T-helper 1 cell treated with Interleukin-12 subunit alpha and Interleukin-12 subunit beta and Interleukin-4 antibody, amounts not matched to agents 30 ng/mL and 1 ng/mL, for 36 hours (primary cell): ENCODE results near the gene SLC43A1. TPM values are rescaled to one million over a fixed set of nuclear protein-coding genes. Genes with fewer than 3 reads are reported as not detected.
"Not testable (repeated sequence)": the region's sequence is repeated elsewhere in the genome, so short reads cannot be mapped to it uniquely, and the experiment has no call there.

Experiments
- intact Hi-C: fragments of 100-400 bp; cut with micrococcal nuclease; formaldehyde crosslinking; loops from one replicate; pipeline ENCODE4 v1.15.1; 2024
- total RNA-seq: library from RNA; stranded (reverse); gene quantifications from 2 replicates; pipeline ENCODE4 v1.2.3, GENCODE V29; 2022

Gene SLC43A1
- 12.9 and 14.1 TPM in 2 replicates for total RNA-seq

DNA sequence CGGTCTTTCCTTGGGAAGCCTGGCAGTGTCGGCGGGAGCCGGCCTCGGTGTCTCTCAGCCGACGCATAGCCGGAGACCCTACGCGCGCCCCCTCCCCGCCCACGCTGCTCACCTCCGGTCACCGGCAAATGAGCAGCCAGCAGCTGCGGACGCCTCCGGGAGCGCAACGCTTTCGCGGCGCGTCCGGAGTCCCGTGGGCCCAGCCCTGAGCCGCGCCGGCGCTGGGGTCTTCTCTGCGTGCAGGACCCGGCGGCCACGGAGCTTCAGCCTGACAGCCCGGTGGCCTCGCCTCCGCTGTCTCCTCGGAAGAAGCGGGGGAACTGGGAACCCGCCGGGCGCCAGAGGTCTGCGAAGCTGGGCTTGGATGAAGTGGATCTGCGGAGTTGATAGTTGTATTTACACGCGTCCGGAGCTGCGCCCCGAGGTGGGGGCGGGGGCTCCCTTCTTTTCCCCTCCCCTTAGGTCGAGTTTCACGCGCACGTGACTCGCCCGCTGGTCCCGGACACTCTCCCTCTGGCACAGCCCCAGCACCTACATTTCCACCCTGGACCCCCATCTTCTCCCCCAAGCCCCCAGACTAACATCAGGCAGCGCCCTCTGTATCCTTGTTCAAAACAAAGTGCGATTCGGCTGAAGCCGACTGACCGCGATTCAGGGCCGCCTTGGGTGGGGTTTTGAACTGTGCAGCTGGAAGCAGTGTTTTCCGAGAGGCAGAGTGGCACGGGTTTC, at the start of gene SLC43A1:
TSS of gene SLC43A1 (minus strand) at position 371 of the 729 bp plus-strand sequence. CDS start 1,591 bp downstream, outside the sequence.
- intact Hi-C loops: loop anchor here (1.0 to 2.0 kb wide), 3 partner anchors 15 to 33 kb away; partner anchors contain the start of gene TIMM10

DNA sequence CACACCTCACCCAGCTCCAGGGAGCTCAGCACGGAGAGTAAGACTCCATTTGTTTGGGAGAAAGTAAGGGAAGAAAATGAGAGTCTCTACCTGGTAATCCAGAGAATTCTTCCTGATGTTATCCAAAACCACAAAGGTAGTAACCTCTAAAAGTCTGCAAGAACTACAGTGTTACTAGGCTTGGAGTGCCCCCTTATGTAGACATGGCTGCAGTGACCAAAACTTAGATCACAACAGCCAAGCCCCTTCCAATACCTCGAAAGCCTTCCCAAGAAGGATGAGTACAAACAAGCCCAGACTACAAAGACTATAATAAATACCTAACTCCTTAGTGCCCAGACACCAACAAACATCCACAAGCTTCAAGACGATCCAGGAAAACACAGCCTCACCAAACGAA, 47.1 kb upstream of the SLC43A1 start:
- intact Hi-C loops: no loop called here

DNA sequence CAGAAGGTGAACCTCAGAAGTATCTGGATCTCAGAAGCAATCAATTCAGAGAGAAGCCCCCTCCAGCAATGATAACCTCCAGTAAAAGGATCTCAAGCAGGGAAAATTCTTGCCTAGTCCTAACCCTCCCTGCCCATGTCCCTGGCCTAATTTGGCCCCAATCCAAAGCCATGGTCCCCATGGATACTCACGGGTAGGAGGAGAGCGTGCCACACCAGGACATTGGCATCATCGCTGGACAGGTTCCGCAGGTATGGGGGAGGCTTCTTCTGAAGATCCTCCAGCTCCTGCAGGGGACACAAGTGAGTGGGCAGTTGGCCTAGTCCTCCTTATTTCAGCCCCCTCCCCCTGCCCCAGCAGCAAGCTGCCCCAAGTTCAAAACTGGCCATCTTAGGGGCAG, 44.6 kb upstream of the SLC43A1 start:
- intact Hi-C loops: no loop called here

DNA sequence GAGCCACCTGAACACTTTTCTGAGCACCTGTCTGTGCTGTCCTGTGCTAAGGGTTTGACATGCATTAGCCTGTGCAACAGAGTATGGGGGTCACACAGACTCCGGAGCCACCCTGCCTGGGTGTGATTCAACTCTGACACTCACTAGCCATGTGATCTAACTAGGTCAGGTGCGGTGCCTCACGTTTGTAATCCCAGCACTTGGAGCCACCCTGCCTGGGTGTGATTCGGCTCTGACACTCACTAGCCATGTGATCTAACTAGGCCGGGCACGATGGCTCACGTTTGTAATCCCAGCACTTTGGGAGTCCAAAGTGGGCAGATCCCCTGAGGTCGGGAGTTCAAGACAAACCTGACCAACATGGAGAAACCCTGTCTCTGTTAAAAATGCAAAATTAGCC, 40.5 kb upstream of the SLC43A1 start:
- intact Hi-C loops: no loop called here

DNA sequence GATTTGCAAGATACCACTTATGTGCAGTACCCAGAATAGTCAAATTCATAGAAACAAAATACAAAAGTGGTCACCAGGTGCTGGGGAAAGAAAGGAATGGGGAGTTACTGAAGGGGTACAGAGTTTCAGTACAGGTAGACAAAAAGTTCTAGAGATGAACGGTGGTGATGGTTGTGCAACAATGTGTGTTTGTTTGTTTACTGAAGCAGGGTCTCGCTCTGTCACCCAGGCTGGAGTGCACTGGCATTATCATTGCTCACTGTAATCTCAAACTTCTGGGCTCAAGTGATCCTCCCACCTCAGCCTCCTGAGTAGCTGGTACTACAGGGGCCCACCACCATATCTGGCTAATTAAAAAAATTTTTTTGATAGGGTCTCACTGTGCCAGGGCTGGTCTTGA, 39.9 kb upstream of the SLC43A1 start:
- intact Hi-C loops: no loop called here

DNA sequence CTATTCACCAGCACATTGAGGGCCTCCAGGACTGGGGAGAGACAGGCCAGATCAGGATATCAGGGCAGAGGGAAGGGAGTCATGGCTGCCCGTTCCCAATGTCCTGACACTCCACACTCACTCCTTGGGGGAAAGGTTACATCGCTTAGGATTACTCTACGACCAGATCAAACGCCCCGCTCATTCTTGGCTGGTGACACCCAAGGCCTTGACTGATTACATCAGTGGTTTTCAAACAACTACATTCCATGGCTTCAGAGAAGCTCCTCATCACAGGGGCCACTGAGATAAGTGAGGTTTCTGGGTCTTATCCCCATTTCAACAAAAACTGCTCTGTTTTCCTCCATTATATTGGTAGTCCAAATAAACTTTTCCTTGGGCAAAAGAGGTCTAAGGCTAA, 37.0 kb upstream of the SLC43A1 start:
- intact Hi-C loops: no loop called here

DNA sequence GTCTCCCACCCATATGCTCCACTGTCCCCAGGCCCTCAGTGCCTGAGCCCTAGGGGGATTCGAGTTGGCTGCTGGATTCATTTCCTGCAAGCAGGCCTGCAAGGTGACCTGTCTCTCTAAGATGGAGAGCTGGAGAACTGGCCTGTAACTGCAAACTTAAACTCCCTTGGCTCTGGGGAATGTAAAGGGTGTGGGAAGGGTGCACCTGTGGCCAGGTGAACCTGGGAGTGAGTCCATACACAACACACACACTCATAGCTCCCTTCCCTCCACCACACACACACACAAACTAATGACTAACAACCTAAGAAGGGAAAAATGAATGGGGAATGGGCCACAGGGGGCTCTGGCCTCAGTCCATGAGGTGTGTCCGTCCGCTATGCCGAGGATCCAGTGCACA, 36.4 kb upstream of the SLC43A1 start:
- intact Hi-C loops: no loop called here

DNA sequence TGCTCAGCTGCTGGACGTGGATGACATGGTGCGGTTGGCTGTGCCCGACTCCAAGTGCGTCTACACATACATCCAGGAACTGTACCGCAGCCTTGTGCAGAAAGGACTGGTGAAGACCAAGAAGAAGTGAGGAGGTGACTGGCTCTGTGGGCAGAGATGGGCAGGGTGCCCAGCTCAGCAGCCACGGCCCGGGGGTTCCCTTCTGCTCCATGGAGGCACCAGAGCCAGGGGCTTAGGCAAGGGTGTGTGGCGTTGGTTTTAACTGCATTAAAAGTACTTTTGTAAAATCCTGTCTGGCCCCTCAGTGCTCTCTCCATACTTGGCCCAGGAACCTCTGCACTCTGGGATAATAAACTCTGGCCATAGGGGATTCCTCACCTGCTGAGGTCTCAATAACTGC, 34.5 kb upstream of the SLC43A1 start:
- intact Hi-C loops: no loop called here

DNA sequence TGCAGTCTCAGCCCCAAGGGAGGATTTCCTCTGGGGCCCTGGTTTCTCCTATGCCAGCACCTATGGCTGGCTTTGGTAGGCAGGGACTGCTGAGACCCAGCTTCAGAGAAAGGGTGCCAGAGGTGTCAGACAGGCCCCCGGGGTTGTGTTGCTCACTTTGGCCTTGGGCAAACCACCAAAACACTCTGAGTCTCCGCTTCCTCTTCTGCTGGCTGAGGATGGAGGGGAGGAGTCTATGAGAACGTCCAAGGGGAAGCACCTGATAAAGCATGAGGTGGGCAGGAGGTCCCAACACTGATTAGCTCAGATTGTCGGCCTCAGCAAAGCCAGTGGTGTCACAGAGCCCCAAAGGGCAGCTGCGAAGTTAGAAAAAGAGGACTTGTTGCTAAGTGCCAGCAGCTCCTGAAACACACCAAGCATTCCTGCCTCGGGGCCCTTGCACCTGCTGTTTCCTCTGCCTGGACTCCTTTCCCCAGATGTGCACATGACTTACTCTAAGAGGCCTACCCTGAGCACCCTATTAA, 32.4 kb upstream of the SLC43A1 start:
- intact Hi-C loops: no loop called here

DNA sequence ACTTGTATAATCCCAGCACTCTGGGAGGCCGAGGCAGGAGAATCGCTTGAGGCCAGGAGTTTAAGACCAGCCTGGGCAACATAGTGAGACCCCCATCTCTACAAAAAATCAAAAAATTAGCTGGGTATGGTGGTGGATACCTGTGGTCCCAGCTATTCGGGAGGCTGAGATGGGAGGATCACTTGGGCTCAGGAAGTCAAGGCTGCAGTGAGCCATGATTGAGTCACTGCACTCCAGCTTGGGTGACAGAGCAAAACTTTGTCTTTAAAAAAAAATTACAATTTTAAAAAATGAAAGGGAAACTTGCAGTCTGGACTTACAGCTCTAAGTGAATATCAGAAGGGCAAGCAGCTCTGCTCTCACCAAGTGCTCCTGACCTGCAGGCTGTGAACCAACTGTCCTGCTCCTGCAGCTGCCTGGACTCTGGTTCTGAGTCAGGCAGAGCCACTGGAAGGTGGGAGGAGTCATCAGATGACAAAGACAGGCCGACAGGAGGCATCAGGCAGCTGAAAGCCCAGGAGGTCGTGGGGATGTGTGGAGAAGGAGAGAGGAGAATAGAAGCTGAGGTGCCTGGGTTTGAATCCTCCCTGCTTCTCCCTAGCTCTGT, 31.5 kb upstream of the SLC43A1 start:
- intact Hi-C loops: no loop called here

DNA sequence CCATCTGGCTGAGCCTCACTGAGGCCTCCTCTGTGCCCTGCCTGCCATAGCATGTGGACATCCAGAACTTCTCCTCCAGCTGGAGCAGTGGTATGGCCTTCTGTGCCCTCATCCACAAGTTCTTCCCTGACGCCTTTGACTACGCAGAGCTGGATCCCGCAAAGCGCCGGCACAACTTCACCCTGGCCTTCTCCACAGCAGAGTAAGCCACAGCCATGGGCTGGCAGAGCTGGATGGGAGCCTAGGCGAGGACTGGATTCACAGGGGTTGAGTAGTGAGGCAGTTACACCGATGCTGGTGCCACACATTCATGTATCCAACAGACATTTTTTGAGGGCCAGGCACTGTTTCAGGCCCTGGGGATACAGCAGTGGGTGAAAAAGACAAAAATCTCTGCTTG, 30.9 kb upstream of the SLC43A1 start:
- intact Hi-C loops: no loop called here

DNA sequence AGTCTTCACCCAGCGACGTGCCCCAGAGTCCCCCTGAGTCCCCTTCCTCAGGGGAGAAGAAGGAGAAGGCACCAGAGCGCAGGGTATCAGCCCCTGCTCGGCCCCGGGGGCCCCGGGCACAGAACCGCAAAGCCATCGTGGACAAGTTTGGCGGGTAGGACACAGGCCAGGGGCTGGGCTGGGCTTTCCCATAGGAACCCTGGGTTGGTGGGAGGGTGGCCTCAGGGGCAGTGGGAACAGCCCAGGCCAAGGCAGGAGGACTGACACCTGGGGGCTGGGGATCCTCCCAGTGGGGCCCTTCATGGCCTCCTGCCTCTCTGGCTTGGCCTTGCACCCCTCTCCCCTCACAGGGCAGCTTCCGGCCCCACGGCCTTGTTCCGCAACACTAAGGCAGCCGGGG, 30.4 kb upstream of the SLC43A1 start:
- intact Hi-C loops: no loop called here

DNA sequence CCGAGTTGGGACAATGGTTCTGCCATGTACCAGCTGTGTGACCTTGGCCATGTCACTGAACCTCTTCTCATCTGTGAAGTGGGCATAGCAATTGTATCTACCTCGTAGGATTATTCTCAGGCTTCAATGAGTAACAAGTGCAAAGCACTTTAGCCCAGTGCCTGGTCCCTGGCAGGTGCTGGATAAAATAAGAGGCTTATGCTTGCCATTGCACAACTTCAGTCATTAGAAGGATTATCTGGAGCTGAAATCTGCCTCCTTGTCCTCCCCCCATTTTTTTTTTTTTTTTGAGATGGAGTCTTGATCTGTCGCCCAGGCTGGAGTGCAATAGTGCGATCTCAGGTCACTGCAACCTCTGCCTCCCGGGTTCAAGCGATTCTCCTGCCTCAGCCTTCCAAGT, 29.1 kb upstream of the SLC43A1 start:
- intact Hi-C loops: no loop called here

DNA sequence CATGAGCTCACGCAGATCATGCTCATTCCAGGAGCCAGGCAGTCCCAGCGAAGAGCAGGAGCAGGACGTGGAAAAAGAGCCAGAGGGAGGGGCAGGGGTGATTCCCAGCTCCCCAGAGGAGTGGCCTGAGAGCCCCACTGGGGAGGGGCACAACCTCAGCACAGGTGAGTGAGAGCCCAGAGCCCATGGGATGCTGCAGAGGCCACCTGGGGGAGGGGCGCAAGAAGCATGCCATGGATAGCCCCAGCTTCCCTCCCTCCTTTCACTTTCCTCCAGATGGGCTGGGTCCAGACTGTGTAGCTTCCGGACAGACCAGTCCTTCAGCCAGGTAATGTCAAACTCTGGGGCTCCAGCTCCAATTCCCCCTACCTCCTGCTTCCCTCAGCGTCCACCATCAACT, 28.1 kb upstream of the SLC43A1 start:
- intact Hi-C loops: no loop called here

DNA sequence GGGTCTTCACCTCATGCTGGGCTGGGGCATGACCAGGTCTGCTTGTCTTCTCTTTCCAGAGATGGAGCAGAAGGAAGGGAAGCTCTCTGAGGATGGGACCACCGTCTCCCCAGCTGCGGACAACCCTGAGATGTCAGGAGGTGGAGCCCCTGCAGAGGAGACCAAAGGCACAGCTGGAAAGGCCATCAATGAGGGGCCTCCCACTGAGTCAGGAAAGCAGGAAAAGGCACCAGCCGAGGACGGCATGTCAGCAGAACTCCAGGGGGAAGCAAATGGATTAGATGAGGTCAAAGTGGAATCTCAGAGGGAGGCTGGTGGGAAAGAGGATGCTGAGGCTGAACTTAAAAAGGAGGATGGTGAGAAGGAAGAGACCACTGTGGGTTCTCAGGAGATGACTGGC, 27.1 kb upstream of the SLC43A1 start:
- intact Hi-C loops: no loop called here

DNA sequence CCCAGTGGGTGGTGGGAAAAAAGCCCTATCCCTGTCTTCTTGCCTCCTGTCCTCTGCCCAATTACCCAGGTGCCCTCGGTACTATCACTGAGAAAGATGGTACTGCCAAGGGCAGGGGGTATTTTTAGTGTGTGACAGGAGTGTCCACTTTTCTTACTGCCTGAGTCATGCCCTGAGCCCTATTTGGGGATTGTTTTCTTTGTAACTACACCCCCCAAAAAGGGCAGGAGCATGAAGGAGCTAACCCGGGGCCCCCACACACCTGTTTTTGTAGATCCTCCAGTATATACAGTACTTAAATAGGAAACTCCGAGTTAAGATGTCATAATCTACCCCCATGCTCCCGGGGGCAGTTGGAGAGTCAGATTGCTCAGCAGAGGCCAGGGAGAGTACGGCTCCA, 25.7 kb upstream of the SLC43A1 start:
- intact Hi-C loops: no loop called here

DNA sequence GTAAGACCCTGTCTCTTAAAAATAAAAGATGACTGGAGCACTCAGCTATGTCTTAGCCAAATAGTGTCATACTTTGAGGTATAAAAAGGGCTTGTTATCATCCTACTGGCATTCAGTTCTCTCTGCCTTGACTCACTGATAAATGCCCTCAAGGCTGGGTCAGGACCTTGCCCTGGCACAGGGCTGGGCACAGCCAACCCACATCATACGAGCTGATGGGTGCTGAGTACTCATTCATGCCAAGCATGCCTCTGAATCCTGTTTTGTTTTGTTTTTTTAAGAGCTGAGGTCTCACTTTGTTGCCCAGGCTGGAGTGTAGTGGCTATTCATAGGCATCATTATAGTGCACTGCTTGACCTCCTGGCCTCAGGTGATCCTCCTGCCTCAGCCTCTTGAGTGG, 23.8 kb upstream of the SLC43A1 start:
- intact Hi-C loops: no loop called here

DNA sequence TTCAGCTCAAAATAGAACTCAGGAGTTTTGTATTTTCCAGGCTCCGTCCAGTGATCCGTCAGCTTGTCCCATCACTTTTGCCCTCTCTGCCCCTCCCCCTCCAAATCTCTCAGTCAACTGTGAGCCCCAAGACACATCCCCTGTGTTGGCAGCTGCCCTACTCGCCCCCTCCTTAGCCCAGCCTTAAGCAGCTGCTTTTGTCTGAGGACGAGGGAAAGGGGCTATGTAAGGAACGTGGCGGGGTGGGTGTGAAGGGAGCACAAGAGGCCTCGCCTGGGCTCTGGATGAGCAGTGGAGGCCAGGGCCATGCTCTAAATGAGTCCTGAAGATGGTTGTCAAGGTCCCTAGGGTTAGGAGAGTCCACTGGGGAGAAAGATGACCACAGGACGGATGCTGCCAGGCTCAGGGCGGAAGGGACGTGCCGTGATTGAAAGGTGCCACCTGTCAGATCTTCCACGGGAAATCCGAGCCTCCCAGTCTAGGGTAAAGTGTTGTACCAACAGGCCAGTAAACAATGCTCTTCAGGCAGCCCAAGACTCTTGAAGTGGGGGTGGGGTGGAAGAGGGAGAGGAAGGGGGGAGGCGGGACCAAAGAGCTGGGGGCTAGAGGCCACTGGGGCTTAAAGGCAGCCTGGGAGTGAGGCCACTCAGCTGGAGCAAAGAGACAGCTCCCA, 21.6 kb upstream of the SLC43A1 start, which contains the start of gene SMTNL1:
TSS of gene SMTNL1 (plus strand) at position 649 of the 673 bp plus-strand sequence. CDS start 5,048 bp downstream, outside the sequence.
- intact Hi-C loops: no loop called here

DNA sequence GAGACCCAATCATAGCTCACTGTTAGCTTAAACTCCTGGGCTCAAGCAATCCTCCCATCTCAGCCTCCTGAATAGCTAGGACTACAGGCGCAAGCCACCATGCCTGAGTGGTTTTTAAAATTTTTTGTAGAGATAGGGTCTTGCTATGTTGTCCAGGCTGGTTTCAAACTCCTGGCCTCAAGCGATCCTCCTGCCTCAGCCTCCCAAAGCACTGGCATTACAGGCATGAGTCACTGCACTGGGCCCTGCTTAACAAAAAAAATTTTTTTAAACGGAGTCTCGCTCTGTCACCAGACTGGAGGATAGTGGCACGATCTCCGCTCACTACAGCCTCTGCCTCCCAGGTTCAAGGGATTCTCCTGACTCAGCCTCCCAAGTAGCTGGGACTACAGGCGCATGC, 18.9 kb upstream of the SLC43A1 start:
- intact Hi-C loops: not testable (repeated sequence)

DNA sequence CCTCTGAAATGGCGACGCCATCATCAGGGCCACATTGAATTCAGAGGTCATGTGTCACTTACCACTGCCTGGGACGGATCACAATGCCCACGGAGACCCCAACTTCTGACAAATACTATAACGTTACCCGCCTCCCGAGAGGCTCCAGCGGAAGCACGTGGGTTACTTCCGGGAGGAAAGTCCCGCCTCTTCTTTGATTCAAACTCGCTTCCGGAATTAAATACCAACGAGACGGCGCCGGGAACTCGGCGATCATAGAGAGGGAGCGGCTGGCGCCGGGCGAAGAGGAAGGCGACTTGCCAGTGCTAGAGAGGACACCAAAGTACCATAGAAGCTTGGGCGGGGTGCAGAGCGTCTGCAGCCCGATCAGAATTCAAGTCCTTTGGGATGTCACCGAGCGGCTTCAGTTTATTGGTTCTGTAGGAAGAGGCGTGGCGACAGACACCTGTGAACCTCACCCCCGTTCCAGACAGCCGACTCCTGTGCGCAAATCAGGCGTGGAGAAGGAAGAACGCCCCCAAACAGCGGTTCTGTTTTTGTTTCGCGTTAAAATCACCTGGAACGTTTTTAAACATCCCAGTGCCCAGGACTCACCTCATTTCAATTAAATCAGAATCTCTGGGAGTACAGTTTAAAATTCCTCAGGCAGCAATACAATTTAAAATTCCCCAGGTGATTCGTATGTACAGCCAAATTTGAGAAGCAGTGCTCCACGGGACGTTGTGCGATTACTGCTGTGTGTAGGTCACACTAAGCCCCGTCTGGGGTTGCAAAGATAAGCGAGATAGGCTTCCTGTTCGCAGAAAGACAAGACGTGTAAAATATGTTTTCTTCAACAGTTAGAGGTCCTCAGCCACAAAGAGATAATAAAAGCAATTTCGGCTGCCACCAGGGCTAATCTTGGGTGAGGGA, 15.3 kb upstream of the SLC43A1 start, which contains the start of gene TIMM10:
TSS of gene TIMM10 (minus strand) at position 159 of the 912 bp plus-strand sequence. CDS start 565 bp downstream, outside the sequence.
- intact Hi-C loops: loop anchor here (1.0 to 2.0 kb wide), 15 partner anchors 16 to 1614 kb away; partner anchors contain the start of genes CLP1, MED19, SELENOH and SLC43A1

DNA sequence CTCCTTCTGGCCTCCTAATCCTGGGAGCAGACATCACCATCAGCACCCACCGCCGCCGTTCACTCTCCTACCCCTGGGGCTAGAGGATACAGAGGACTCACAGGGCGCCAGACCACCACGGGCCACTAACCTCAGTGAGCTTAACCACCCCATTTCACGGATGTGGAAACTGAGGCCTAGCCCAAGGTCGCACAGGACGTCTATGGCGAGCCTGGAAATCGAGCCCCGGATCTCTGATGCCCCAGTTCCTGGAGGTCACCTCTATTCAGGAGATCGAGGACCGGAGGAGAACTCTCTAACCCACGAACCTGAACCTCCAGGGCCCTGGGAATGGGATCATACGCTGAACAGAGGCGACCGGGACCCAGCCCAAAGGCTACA, 14.7 kb upstream of the SLC43A1 start:
- intact Hi-C loops: loop anchor here (1.0 to 2.0 kb wide), 13 partner anchors 15 to 1615 kb away; partner anchors contain the start of genes CLP1, MED19, SELENOH and SLC43A1
